GM12878 (cell line): ENCODE results near the gene CFAP61. TPM values are rescaled to one million over a fixed set of nuclear protein-coding genes. Genes with fewer than 3 reads are reported as not detected.

ENCODE experiments used
- ATAC-seq: fragments of 200-7000 bp; cut with Tn5 transposase; 3 replicates; pipeline ENCODE4 v1.9.1; 2020; ENCODE audit warnings: mild to moderate bottlenecking, moderate library complexity
- BruUV-seq: library from RNA; stranded (reverse); fragments of 400-500 nt; replicated peaks from 2 replicates; lab custom pipeline; 2021; lab: Mats Ljungman, UMichigan
- CTCF ChIA-PET: fragments of 300-600 bp; sonication (Branson Sonifier 250); formaldehyde crosslinking; extraction: SDS; loops from one replicate; lab custom pipeline; 2021; ENCODE audit warnings: inconsistent platforms; lab: Yijun Ruan, JAX
- POLR2A ChIA-PET: fragments of 350-600 bp; formaldehyde crosslinking; extraction: SDS; loops from one replicate; lab custom pipeline; 2021; ENCODE audit warnings: inconsistent platforms; lab: Charles Lee
- RAD21 ChIA-PET: fragments of 300-600 bp; sonication (Branson Sonifier 250); formaldehyde crosslinking; loops from one replicate; lab custom pipeline; 2023; ENCODE audit warnings: antibody characterized with exemption; ENCODE audit not compliant: unreplicated experiment; lab: Charles Lee
- SMC1A ChIA-PET: fragments of 300-600 bp; sonication (Branson Sonifier 250); formaldehyde crosslinking; loops from one replicate; lab custom pipeline; 2023; ENCODE audit not compliant: unreplicated experiment, uncharacterized antibody; lab: Charles Lee
- DNase-seq: peaks from one replicate; pipeline ENCODE4 v3.0.0-alpha.2; 2011; ENCODE audit warnings: low read depth, low spot score
- FAIRE-seq: peaks from 3 replicates; lab custom pipeline; 2011; peaks lifted over from hg19 to GRCh38; lab: Jason Lieb, UNC
- H2AFZ ChIP-seq: 2 replicates; pipeline ENCODE4 v1.6.0; 2011; ENCODE audit warnings: low read depth, low read length, control low read depth; ENCODE audit not compliant: control insufficient read depth
- H3K27ac ChIP-seq: 2 replicates; pipeline ENCODE4 v1.5.1; 2011; ENCODE audit warnings: control low read depth; ENCODE audit not compliant: control insufficient read depth, insufficient read depth
- H3K27me3 ChIP-seq, 2 experiments: replicated peaks in 1 of 2; 2 replicates each; pipeline versions ENCODE4 v1.6.0 to v1.6.1; 2011; ENCODE audit warnings: low read length in 1 of 2; ENCODE audit not compliant: control insufficient read depth in 2 of 2, insufficient read depth in 2 of 2
- H3K36me3 ChIP-seq, 2 experiments: 2 replicates each; pipeline ENCODE4 v1.5.1; 2011; ENCODE audit warnings: low read length in 1 of 2; ENCODE audit not compliant: control insufficient read depth in 2 of 2, insufficient read depth in 2 of 2
- H3K4me1 ChIP-seq: 2 replicates; pipeline ENCODE4 v1.6.1; 2011; ENCODE audit warnings: mild to moderate bottlenecking, low read length, moderate library complexity, mixed read lengths; ENCODE audit not compliant: control insufficient read depth, insufficient read depth
- H3K4me2 ChIP-seq: 2 replicates; pipeline ENCODE4 v1.6.0; 2011; ENCODE audit warnings: control low read depth; ENCODE audit not compliant: control insufficient read depth, insufficient read depth
- H3K4me3 ChIP-seq: fragments of 200-600 bp; sonication (generic); 2 replicates; pipeline ENCODE4 v1.5.1; 2016
- H3K79me2 ChIP-seq: 2 replicates; pipeline ENCODE4 v1.6.0; 2011; ENCODE audit warnings: low read length; ENCODE audit not compliant: control insufficient read depth, insufficient read depth
- H3K9ac ChIP-seq: 2 replicates; pipeline ENCODE4 v1.8.0; 2011; ENCODE audit warnings: low read length, control low read depth, mixed read lengths; ENCODE audit not compliant: control insufficient read depth, insufficient read depth
- H3K9me3 ChIP-seq: replicated peaks from 3 replicates; pipeline ENCODE4 v1.5.1; 2011; ENCODE audit warnings: mild to moderate bottlenecking, low read length; ENCODE audit not compliant: control insufficient read depth, insufficient read depth
- H4K20me1 ChIP-seq: 2 replicates; pipeline ENCODE4 v1.6.0; 2011; ENCODE audit not compliant: control insufficient read depth, insufficient read depth
- EZH2 ChIP-seq: IDR thresholded peaks from 2 replicates; pipeline ENCODE4 v1.6.1; 2012; ENCODE audit warnings: low read depth, mild to moderate bottlenecking, control low read depth, inconsistent platforms, low read length, borderline replicate concordance; ENCODE audit not compliant: control insufficient read depth
- JUNB ChIP-seq: IDR thresholded peaks from 2 replicates; pipeline ENCODE4 v1.6.1; 2016; ENCODE audit warnings: antibody characterized with exemption, mild to moderate bottlenecking
- KAT2A ChIP-seq: conservative IDR thresholded peaks from 2 replicates; pipeline ENCODE4 v1.6.1; 2011; ENCODE audit warnings: low read depth, low read length; ENCODE audit not compliant: control insufficient read depth
- ZBTB33 ChIP-seq: fragments of 450-650 bp; IDR thresholded peaks from 2 replicates; pipeline ENCODE4 v1.6.1; 2017; ENCODE audit warnings: mild to moderate bottlenecking
- WGBS: methylation state at CpG from one replicate; pipeline ENCODE4 v1.1.6; 2016; ENCODE audit warnings: low lambda C conversion rate; ENCODE audit not compliant: insufficient replicate concordance, insufficient coverage; ENCODE audit errors: missing lambda C conversion rate; 5-methylcytosine and 5-hydroxymethylcytosine counted together
- in situ Hi-C: fragments of 300-500 bp; cut with MboI; formaldehyde crosslinking; loops from 9 replicates; pipeline ENCODE4 v1.14.3; 2018; ENCODE audit warnings: mixed read lengths
- intact Hi-C: fragments of 100-400 bp; cut with micrococcal nuclease; formaldehyde crosslinking; loops from one replicate; pipeline ENCODE4 v1.14.2; 2022; ENCODE audit not compliant: unreplicated experiment
- polyA plus RNA-seq, 11 experiments: library from polyadenylated mRNA; depleted of rRNA in 4 of 11; unstranded in 6 of 11; stranded (reverse) in 5 of 11; fragments of >200 nt; fragmentation: Nextera tagmentation in 4 of 11; fragmentation: Illumina TruSeq in 1 of 11; extraction: Ambion mirVana in 4 of 11; extraction: Trizol in 1 of 11; gene quantifications; 1 replicate in 1 of 11; 2 replicates in 10 of 11; pipeline versions ENCODE4 v1.2.1 to v1.2.3, GENCODE V29; 2011 to 2016; ENCODE audit warnings: inconsistent platforms in 2 of 11, missing spikeins in 2 of 11, low read depth in 1 of 11
- total RNA-seq, 4 experiments: library from RNA; depleted of rRNA in 3 of 4; stranded (reverse); fragments of >200 nt in 3 of 4; fragmentation: Illumina TruSeq in 1 of 4; extraction: Trizol in 1 of 4; gene quantifications; 2 replicates each; pipeline versions ENCODE4 v1.2.1 to v1.2.3, GENCODE V29; 2013 to 2021
- TF ChIP-seq, protein P1 (sequence below): fragments of 450-650 bp; formaldehyde crosslinking; IDR thresholded peaks from 2 replicates; pipeline ENCODE4 v1.5.0; 2022; ENCODE audit warnings: mild to moderate bottlenecking, missing genetic modification characterization

Gene CFAP61
- total and polyA plus RNA-seq, 10 of the 15 experiments (the other 5 are each of a cell fraction or from before 2014, with no cell fraction given): 0.11 to 0.41 (median 0.24) TPM; not detected in 7

DNA sequence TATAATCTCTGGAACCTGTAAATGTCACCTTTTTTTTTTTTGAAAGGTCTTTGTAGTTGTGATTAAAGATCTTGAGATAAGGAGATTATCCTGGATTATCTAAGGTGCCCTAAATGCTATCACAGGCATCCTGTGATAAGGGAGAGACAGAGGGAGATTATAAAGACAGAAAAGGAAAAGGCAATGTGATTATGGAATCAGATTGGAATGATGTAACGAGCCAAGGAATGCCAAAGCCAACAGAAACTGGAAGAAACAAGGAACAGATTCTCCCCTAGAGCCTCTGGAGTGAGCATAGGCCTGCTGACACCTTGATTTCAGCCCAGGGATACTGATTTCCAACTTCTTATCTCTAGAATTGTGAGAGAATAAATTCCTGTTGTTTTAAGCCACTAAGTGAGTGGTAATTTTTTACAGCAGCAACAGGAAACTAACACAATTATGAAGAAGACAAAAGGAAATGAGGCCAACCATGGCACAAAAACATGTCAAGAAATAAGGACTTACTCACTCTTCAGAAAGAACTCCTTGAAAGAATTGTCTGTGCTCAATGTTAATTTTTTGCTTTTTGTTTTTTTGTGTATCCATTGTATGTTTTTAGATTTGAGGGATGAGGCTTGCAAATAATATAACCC, 82.7 kb downstream of the CFAP61 start:
- ChIA-PET CTCF (no interaction called here), SMC1A (no interaction called here), POLR2A (no interaction called here), RAD21 (no interaction called here)
- Histone ChIP-seq H3K27ac (no peak overlapping the region), H3K9ac (no peak overlapping the region), H4K20me1 (no peaks in the 10 kb centered on the region), H3K9me3 (peaks cover 4% of the 10 kb centered on the region; the same call in 1 of the 3 replicates), H3K4me3 (no peak overlapping the region), H3K4me1 (no peaks in the 10 kb centered on the region), H3K4me2 (no peak overlapping the region), H2AFZ (no peak overlapping the region), H3K27me3 (no peaks in the 10 kb centered on the region), H3K79me2 (no peaks in the 10 kb centered on the region), H3K36me3 (no peaks in the 10 kb centered on the region)
- DNase-seq: no peak
- TF ChIP-seq JUNB: no peak
- TF ChIP-seq, protein P1, sequence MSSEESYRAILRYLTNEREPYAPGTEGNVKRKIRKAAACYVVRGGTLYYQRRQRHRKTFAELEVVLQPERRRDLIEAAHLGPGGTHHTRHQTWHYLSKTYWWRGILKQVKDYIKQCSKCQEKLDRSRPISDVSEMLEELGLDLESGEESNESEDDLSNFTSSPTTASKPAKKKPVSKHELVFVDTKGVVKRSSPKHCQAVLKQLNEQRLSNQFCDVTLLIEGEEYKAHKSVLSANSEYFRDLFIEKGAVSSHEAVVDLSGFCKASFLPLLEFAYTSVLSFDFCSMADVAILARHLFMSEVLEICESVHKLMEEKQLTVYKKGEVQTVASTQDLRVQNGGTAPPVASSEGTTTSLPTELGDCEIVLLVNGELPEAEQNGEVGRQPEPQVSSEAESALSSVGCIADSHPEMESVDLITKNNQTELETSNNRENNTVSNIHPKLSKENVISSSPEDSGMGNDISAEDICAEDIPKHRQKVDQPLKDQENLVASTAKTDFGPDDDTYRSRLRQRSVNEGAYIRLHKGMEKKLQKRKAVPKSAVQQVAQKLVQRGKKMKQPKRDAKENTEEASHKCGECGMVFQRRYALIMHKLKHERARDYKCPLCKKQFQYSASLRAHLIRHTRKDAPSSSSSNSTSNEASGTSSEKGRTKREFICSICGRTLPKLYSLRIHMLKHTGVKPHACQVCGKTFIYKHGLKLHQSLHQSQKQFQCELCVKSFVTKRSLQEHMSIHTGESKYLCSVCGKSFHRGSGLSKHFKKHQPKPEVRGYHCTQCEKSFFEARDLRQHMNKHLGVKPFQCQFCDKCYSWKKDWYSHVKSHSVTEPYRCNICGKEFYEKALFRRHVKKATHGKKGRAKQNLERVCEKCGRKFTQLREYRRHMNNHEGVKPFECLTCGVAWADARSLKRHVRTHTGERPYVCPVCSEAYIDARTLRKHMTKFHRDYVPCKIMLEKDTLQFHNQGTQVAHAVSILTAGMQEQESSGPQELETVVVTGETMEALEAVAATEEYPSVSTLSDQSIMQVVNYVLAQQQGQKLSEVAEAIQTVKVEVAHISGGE: no peak
- no peak for TF ChIP-seq ZBTB33
- no peak for TF ChIP-seq KAT2A
- no peak for TF ChIP-seq EZH2
- WGBS: 0% methylated on average over 1 of the region's 1 CpG
- in situ Hi-C loops (no loop called here), intact Hi-C loops (no loop called here)
- no TSS peak for BruUV-seq
- FAIRE-seq: no peak
- no peak for ATAC-seq
